GM19455 (cell line): ENCODE data around the gene ACAD8.
A peak's percentile ranks its signal among the peaks of the same experiment; 100 is the strongest.
"Not testable (repeated sequence)": the region's sequence is repeated elsewhere in the genome, so short reads cannot be mapped to it uniquely, and the experiment has no call there.

Experiments
- ATAC-seq: cut with Tn5 transposase; IDR thresholded peaks from one replicate; pipeline ENCODE4 v1.9.1; 2021; ENCODE audit not compliant: unreplicated experiment

ACAD8 gene

DNA sequence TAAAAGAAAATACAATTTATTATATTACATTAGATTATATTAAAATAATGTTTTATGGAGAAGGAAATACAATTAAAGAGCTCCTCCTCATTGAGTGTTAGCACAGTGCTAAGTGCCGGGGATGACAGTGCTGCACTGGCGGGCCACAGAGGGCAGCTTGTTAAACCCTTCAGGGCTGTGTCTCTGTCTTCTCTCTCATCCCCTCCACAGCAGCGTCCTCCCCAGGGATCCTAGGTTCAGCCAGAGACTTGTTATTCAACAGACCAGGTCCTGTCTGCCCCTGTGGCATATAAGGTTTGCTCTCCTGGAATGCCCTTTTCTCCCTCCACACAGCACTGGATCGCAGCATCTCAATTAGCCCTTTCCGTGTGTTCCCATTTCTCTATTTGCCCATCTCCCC is 14.4 kb upstream of the ACAD8 start:
- ATAC-seq, result no peak

DNA sequence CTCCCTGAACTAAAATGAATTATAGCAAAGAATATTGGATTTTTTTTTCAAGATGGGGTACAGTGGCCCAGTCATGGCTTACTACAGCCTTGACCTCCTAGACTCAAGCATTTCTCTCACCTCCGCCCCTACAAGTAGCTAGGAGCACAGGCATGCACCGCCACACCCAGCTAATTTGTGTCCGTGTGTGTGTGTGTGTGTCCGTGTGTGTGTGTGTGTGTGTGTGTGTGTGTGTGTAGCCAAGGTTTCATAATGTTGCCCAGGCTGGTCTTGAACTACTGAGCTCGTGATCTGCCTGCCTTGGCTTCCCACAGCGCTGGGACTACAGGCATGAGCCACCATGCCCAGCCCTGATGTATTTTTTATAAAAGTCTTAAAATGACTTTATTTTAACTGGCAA is 12.8 kb upstream of the ACAD8 start:
- ATAC-seq, result no peak

DNA sequence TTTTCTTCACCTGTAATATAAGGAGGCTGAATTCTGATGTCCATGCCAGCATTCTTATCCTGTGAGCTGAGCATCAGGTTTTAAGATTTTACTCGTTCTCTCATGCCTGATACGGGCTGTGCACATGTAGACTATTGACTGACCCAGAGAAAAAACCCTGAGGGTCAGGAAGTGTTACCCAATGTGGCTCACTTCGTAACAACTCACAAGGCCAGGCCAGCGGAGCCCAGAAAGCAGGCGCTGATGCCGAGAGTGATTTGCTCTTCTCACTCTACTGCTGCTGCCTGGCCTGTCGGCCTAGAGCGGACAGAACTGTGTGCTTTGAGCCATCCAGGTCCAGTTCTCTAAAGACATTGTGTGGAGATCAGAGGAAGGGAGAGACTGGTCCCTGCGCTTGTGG is 11.0 kb upstream of the ACAD8 start:
- ATAC-seq, result no peak

DNA sequence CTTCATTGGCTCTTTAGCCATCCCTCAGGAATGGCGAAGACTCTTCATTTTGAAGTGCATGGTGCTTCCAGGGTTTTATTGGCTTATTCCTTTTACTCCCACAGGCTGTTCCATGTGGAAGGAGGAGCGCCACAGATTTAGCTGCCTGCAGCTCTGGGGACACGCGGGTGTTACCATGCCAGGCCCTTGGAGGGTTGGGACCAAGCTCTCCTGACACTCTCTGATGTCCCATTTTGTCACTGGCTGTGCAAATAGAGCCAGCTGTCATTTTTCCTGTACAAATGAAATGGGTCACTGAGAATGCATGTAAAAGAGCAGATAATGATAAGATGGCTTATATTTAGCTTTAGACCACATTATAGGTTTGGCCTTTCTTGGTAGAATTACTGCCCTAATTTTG is 9.5 kb upstream of the ACAD8 start:
- ATAC-seq, result no peak

DNA sequence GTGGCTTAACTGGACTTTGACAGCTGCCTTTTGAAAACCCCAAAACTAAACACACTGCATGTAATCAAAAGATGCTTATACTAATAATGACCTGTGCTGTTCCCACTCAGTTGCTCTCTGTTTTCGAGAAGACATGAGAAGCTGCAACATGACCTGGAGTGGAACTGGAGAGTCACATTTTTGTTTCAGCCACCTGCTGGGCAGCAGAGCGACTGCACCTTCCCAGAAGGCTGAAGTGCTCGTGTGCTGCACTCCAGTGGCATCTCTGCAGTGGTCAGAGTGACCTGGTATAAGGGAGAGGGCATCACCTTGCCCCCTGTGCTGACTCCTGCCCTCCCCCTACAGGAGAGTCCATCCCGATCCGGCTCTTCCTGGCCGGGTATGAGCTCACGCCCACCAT is 8.8 kb upstream of the ACAD8 start:
- peak; percentile 77 for ATAC-seq

DNA sequence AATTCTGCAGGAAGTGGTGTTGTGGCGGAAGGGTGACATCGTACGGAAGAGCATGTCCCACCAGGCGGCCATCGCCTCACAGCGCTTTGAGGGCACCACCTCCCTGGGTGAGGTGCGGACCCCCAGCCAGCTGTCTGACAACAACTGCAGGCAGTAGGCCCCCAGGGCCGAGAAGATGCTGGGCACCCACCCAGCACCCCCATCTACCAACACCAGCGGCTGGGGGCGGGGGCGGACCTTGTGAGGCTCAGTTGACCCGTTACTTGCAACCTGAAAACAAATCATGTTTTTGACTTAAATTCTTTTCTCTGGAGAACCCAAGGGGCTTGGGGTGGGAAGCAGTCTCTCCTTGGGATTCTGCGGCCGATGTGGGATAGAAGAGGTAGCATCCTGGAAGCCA is 7.9 kb upstream of the ACAD8 start:
- no peak for ATAC-seq

DNA sequence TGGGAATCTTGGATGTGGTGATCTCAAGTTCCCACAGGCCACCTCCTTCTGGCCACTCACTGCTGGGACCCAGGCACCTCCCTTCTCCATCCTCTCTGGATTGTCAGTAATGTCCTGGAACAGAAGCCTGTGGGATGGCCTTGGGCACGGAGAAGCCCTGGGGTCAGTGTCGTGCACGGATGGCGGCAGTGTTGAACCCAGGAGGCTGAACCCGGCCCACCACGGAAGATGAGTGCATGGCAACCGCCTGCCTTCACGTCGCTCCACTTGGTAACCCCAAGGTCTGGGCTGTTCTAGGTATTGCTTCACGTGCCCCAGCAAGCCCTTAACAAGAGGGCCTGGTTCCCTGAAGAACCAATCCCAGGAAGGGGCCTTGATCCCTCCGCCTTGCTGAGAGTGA is 7.3 kb upstream of the ACAD8 start:
- no peak for ATAC-seq

DNA sequence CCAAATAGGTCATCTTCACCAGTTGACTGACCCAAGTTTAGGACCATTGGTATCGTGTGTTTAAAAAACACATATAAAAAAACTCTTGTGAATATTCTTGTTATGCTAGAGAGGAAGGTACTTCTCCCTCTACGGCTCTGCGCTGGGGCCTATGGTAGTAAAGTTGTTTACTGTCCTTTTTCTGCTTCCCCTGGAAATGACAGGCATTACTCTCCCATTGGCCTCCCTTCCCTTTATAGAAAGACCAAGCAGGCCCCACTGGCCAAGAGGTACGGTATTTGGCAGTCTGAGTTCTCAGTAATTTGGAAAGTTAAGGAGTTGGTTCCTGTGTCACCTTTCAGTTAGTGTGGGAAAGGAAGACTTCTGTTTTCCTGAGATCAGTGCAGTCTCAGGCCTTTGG is 6.7 kb upstream of the ACAD8 start:
- no peak for ATAC-seq

DNA sequence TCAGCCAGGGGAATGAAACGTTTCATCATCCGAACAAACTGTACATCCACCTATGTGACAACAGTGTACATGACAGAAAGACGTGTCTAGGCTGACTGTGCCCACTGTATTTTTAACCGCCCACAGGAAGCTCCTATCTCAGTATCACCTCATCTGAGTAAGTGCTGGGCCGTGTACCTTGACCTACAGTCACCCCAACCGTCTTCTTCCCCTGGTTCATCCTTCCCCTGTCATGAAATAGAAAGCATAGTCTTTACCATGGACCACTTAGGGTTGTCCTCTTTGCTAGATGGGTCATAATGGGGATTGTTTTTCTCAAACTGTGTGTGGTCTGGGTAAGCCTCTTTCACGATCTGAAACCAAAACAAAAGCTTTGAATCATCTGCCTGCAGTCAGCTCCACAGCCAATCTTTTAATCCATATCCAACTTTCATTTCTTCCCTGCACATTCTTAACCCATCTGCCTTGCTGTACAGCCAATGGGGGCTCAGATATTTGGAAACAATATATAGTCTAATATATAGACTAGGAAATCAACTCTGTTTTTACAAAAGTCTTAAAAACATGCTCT is 4.4 kb upstream of the ACAD8 start:
- ATAC-seq, result no peak

DNA sequence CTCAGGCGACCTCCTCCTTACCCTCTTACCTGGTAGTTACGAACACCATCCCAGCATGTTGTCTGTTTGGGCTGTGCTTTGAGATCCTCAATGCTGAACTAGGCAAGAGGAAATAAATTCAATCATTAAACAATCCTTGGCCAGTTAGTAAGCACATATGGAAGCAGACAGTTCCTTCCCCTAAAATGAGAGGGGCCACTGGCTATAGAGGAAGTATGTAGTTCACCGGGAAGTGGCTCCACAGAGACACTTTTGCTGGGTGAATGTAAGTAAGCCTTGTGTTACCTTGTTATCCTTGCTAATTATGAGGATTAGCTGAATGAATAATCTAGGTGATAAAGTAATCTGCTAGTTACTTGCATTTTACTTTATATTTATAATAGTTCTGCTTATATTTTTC is 3.1 kb upstream of the ACAD8 start:
- ATAC-seq, result no peak

DNA sequence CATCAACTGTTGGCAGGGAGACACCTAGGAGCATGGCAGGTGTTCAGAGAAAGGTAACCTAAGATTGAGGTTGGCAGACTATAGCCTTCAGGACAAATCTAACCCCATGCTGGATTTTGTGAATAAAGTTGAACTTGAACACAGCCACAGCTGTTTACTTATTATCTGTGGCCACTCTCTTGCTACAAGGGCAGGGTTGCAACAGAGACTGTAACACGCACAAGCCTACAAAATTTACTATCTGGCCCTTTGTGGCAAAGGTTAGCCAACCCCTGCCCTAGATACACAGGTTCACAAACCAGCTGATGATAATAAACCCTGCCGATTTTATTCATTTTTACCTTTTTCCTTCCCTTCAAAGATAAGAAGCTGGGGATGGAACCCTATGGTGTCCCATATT is 2.7 kb upstream of the ACAD8 start:
- no peak for ATAC-seq

DNA sequence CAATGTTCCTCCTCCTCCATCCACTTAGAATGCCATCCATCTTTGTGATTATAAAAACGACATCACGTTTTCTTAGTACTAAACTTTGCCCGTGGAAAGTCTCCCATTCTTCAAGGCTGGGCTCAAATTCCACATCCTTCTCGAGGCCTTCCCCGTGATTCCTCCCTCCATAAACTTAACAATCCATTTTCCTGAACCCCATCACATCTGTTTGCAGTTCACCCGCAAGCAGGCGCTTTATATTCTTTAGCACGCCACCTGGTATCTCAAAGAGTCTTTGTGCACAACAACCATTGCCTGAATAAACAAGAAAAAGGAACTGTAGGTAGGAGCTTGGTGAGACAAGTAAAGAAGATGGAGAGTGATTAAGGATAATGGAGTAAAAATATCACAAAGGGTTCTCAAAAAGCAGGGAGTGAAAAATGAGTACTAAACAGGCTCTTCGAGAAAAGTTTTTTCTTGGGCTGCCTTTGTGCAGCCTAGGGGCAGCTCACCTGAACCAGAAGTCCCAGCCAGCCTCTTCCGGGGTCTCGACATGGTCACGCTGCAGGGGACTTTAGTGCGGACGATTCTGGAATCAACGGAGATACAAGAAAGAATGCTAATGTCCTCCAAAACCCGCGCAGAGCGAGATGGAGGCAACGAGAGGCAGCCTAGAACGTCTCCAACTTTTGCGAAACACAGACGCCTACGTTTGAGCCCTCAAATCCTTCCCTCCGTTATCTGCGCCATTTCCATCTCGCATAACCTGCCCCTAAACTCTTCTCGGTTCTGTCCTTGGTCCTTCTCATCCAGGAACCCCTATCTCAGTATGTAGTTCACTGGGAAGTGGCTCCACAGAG is 801 bp upstream of the ACAD8 start:
- peak; percentile 30 for ATAC-seq

DNA sequence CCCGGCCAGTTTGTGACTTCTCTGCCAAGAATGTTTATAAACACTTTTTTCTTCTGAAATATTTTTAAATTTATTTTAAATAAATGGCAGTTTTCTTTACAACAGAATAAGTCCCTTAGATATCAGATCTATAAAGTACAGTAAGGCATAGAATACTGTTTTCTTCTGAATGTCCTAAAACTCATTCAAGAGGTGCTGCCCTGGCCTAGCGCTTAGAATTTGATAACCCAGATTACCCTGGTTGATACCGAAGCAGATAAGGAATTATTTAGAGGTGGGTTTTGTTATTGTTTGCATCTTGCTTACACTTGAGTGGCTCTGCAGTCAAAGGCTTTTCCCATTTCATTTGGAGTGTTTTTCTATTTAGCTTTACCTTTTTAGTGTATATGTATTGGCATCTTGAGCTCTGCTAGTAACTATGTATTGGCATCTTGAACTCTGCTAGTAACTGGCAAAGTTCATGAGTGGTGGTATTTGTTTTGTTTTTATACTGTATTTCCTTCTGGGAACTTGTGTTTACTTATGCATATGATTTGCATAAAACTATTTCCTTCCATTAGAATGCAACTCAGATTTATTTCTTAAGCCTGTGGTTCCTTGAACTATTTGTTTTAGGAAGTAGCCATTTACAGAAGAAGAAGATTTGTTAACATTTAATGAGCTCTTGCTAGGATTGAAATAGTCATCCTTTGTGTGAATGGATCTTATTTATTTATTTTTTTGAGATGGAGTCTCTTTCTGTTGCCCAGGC is 1.2 kb downstream of the ACAD8 start:
- no peak for ATAC-seq

DNA sequence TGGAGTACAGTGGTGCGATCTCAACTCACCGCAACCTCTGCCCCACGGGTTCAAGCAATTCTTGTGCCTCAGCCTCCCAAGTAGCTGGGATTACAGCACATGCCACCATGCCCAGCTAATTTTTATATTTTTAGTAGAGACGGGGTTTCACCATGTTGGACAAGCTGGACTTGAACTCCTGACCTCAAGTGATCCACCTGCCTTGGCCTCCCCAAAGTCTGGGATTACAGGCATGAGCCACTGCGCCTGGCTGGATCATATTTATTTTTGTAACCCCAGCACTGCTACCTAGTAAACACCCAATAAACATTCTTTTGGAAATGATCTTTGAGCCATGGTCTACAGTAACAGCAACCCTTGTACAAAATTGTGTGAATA is 1.8 kb downstream of the ACAD8 start:
- ATAC-seq, result not testable (repeated sequence)

DNA sequence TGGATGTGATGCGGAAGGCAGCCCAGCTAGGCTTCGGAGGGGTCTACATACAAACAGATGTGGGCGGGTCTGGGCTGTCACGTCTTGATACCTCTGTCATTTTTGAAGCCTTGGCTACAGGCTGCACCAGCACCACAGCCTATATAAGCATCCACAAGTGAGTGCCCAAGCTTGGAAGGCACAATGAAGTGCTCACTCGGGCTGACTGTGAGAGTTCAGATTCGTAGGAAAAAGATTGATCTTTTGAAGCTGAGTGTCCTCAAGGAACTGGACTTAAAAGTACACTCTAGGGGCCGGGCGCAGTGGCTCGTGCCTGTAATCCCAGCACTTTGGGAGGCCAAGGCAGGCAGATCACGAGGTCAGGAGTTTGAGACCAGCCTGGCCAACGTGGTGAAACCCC is 3.7 kb downstream of the ACAD8 start:
- ATAC-seq, result no peak

DNA sequence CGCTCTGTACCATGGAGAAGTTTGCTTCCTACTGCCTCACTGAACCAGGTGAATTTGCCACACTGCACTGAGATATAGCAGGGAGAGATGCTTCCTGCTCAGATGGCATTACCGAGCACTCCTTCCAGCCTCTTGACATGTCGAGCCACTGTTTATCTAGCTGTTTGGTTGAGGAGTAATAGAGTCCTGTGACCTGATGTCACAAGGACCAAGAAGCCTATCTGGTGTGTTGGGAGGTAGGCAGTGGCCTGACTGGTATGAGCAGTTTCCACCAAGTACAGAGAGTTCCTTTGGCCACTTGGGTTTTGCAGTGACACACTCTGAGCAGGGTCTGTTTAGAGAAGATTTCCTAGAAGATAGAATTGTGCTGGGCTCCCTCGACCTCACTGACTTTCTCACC is 5.2 kb downstream of the ACAD8 start:
- ATAC-seq, result no peak

DNA sequence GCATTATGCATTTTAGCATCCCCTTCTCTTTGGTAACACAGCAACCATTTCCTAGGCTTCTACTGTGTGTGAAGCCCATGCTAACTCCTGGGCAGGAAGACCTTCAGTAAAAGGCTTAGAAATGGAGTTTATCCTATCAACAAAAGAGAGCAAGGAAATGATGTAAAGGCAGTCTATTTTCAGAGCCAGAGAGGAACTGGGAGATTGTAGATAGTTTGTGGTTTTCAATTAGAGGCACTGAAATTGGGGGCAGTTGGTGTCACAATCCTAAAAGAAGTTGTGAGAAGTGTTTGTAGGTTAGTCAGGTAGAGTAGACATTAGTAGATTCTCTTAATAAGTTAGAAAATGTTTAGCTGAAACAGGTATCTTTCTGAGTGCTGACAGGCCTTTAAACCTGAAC is 7.1 kb downstream of the ACAD8 start:
- no peak for ATAC-seq

DNA sequence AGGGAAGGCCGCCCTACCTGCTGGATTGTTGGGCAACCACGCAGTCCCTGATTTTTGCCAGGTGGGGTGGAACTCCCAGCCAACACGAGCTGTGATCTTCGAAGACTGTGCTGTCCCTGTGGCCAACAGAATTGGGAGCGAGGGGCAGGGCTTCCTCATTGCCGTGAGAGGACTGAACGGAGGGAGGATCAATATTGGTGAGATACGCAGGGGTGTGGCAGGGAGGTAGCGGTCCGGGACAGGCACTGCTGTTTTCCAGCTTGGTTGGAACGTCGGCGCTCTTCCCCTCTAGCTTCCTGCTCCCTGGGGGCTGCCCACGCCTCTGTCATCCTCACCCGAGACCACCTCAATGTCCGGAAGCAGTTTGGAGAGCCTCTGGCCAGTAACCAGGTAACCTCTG is 7.6 kb downstream of the ACAD8 start:
- ATAC-seq, result no peak

DNA sequence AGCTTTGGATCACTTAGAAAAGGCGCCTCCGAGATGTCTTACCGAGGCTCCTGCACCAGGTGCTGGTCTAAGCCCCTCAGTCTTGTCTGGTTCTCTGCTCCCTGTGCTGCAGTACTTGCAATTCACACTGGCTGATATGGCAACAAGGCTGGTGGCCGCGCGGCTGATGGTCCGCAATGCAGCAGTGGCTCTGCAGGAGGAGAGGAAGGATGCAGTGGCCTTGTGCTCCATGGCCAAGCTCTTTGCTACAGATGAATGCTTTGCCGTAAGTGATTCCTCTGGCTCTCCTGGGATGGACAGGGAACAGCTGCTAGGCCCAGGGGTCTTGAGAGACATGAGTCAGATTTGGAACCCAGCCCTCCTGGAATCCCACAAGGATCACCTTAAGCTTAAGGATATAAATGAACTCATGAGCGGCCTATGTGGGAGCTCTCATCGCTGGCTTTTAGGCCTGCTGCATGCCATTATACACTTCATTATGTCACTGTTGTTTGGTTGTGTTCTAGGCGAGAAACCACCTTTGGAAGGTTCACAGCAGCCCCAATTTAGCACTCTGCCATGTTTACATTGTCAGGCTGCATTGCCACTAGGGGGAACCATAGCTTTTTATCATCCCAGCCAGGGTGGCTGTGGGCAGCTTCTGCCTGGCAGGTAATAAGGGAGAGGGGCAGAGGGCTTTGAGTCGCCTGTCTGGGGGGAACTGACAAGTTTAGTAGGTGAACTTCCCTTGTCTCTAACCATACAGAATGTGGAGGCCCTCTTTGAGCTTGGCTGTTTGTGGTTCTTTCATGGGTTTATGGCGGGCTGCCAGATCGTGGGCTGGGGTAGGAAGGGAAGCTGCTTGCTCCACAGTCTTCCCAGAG is 8.5 kb downstream of the ACAD8 start:
- ATAC-seq, result no peak

DNA sequence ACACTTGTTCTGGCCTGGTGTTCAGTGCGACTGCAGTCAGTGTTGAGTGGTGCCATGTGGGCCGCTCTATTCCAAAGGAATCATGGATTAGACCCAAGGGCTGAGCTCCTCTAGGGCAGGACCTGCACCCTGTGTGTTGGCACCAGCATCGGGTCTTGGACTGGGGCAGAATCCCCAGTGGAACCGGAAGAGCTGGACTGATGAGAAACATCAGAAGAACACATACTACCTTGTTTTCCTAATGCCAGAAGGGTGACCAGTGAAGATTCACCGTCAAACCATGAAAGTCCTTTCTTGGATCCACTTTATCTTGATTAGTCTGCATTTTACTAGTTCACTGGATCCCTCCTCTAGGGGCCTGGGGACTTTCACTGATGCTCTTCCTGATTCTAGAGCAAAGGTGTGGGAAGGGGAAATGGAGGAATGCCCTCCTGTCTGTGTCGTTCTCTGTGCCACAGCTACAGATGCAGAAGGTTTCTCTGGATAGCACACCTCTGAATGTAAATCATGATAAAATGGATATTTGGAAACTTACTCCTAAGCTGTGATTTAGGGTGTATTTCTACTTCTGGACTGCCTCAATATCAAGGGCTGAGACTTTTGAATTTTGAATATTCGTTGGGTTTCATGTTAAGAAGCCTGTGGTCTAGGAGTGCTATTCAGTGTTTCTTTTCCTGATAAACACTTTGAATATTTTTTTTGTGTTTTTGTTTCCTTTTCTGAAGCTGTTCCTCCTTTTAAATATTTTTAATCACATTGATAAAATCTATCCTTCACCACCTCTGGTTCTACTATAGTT is 11.8 kb downstream of the ACAD8 start:
- ATAC-seq, result no peak

DNA sequence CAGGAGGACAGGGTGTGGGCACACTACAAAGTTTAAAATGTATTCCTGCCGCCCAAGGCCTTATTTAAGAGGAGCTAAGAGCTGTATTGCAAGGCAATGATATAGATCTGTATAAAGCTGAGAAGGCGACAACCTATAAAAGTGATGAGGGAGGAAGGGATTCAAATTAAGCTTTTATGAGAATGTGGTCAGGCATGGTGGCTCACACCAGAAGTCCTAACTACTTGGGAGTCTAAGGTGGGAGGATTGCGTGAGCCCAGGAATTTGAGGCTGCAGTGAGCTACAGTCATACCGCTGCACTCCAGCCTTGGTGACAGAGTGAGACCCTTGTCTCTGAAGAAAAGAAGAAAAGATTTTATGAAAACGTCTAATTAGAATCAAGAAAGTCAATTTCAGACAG is 13.1 kb downstream of the ACAD8 start:
- ATAC-seq, result no peak
